Embryonic facial prominence (tissue), 1 donor: ENCODE results near the gene MPST.

Source experiments
- DNase-seq: peaks from one replicate; pipeline ENCODE4 v3.0.0-alpha.2; 2016; ENCODE audit errors: extremely low spot score

Gene MPST

DNA sequence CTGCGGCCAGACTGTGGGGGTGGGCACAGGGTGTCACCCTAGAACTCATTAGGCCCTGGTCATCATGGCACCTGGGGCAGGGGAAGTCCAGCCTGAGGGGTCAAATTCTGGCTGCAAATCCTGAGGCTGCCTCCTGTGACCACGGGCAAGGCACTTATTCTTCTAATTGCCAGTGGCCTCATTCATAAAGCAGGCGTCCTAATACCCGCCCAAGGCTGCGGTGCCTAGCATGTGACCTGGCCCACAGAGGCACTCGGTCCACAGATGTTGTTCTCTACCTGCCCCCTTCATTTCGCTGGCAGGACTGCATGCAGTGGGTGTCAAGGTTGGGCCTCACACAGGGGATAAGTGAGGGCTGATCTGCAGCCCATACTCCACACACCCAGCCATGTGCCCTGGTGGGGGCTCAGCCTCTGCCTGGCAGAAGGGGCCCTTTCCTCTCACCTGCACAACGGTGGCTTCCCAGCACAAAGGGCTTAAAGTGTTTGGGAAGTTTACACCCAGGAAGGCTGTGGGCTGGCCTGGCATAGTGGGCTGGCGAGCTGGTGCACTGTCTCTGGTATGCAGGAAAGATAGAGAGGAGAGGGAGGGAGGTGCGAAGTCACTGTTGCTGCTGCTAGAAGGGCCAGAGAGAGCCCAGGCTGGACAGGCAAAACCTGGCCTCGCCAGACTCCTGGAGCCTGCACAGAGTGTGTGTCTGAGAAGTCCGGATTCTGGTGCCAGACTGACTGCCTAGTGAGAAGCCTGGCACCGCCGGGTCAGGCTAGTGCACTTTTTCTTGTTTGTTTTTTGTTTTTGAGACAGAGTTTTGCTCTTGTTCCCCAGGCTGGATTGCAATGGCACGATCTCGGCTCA lies 3.2 kb downstream of the MPST start:
- no peak for DNase-seq

DNA sequence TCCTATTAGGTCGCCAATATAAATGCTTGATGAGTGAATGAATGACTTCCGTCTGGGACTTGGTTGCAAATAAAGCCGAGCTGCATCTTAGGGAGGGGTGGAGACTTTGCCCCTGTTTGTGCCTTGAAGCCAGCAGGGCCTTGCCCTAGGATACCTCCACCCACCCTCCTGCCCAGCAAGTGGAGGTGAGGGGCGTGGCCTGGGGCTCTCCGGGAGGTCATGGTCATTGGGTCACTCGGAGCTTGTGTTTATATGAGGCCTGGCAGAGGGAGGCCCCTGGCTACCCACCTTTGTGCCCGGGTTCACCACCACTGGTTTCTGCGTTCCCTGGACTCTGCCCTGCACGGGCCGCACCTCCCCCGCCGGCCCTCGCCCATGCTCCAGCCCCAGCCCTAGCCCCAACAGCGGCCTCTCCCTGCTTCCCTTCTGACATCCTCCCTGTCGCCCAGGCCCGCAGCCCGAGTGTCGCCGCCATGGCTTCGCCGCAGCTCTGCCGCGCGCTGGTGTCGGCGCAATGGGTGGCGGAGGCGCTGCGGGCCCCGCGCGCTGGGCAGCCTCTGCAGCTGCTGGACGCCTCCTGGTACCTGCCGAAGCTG lies 4.3 kb downstream of the MPST start:
- DNase-seq: no peak

DNA sequence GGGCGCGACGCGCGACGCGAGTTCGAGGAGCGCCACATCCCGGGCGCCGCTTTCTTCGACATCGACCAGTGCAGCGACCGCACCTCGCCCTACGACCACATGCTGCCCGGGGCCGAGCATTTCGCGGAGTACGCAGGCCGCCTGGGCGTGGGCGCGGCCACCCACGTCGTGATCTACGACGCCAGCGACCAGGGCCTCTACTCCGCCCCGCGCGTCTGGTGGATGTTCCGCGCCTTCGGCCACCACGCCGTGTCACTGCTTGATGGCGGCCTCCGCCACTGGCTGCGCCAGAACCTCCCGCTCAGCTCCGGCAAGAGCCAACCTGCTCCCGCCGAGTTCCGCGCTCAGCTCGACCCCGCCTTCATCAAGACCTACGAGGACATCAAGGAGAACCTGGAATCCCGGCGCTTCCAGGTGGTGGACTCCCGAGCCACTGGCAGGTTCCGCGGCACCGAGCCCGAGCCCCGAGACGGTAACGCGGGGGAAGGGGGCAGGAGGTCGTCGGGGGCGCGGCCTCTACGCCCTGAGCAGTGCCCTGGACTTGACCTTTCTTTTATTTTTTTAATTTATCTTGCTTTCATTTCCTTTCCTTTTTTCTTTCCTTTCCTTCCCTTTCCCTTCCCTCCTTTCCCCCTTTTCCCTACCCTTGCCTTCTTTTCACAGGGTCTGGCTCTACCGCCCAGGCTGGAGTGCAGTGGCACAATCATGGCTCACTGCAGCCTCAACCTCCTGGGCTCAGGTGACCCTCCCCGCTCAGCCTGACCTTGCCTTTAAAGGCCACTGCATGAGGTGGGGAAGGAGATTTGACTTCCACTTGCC lies 5.0 kb downstream of the MPST start:
- no peak for DNase-seq

DNA sequence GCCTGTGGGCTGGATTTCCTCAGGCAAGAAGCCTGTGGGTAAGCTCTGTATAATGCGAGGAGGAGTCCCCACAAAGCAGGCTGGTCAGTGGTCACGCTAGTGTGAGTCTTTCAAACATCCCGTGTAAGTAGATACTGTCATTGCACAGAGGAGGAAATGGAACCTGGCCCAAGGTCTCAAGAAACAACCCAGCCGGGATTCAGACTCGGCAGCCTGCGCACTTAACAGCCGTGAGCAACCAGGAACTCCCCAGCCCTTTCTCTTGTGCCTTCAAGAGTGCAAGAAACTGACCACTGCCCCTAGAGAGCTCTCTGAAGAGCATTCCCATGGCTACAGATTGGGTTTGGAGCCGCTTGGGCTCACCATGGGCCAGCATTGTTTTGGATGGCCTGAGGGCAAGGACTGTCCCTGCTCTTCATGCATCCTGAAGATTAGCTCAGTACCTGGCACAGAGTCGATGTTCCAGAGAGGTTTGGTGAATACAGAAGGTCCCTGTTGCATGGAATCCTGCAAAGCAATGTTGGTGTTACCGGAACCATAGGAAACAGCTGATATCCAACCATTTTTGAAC lies 6.0 kb downstream of the MPST start:
- no peak for DNase-seq

DNA sequence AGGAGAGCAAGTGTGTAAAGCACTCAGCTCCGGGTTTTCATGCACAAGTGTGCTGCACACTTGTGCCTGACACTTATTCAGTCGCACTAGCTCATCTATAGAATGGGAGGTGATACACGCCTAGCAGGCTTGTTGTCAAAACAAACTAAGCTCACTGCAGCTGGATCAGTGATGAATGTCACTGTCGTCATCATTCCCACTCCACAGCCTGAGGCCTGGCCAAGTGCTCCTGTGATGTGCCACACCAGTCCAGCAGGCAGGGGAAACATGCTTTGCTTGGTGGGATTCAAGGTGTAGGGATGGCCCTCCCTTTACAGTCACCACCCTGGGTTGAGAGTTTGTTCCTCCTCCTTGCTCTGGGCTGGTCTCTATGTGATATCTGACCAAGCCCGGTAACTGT lies 6.8 kb downstream of the MPST start:
- DNase-seq: no peak

DNA sequence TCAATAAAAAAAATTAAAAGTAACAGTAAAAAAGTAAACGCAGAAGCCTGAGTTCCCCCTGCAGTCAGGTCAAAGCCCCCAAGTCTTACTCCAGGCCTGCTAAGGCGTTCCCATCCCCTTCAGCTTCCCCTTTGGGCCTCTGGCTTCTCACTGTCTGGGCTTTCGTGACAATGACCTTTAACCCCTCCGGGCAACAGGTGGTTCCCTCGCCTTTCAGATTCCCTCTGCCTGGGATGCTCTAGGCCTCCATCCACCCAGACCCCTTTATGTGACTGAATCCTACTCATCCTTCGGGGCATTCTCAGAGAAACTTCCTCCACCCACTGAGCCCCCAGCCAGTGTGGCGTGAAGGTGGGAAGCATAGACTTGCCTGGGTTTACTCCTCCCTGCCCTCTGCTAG lies 8.0 kb downstream of the MPST start:
- DNase-seq: no peak

DNA sequence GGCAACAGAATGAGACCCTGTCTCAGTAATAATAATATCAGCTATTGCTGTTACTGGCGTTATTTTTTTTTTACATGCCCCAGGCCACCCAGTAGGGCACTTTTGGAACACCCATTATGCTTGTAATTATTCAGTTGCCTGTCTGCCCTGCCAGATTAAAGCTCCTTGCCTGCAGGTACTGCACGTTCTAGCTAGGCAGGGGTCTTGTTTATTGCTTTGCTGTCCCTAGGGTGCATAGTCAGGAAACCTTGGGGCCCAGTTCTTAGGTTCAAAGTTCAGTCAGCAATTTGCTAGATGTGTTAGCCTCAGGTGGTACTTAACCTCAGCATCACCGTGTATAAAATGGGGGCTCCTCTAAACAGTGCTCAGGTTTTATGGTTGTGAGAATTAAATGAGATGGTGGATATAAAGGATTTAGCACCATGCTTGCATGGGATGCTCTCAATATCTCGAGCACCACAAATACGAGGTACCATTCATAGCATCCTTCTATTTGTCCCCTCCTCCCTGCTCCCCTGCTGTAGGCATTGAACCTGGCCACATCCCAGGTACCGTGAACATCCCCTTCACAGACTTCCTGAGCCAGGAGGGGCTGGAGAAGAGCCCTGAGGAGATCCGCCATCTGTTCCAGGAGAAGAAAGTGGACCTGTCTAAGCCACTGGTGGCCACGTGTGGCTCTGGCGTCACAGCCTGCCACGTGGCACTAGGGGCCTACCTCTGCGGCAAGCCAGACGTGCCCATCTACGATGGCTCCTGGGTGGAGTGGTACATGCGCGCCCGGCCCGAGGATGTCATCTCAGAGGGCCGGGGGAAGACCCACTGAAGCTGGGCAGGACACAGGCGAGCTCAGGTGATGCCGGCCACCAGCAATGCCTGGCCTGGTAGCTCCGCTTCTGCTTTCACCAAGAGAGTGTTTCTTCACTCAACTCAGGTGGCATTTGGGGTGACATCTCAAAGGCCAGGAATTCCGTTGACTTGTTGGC lies 9.4 kb downstream of the MPST start:
- no peak for DNase-seq

DNA sequence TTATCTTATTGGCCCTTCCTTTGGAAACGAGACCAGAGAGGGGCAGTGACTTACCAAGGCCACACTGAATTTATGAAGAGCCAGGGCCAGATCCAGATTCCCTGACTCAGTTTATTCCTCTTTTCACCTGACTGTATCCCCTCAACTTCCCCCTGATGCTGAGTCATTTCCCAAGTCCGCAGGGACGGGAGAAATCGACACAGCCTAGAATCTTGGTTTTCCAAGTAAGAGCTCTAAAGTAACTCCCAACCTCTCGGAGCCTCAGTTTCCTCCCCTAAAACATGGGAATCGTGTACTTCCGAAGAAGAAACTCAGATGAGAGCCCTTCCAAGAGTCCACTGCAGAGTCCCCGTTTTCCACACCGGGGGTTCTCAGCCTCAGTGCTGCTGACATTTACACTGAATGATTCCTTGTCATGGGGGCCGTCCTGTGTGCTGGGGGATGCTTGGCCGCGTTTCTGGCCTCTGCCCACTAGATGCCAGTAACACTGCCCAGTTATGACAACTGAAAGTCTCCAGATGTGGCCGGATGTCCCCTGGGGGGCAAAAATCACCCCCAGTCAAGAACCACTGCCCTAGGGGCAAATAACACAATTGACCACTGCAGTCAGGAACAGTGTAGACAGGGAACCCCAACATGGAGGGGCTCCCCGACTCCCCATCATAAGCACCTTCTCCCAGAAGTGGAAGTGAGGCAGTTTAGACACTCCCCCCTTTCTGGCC lies 11.2 kb downstream of the MPST start:
- no peak for DNase-seq

DNA sequence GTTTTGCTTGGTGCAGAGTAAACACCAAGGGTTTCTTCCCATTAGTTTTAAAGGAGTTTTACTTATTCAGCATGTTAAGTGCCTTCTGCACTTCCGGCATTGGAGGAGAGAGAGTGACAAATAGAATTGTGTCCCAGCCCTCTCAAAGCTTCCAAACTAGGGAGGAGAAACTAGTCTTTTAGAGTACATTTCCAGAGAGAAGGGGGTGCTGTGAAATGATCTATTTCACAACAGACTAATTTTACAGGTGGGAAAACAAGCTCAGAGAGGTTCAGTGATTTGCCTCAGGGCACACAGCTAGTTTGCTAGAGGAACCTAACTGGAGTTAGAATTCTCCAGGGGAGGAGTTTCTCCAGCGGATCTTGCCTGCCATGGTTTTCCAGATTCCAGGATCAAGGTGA lies 12.6 kb downstream of the MPST start:
- no peak for DNase-seq

DNA sequence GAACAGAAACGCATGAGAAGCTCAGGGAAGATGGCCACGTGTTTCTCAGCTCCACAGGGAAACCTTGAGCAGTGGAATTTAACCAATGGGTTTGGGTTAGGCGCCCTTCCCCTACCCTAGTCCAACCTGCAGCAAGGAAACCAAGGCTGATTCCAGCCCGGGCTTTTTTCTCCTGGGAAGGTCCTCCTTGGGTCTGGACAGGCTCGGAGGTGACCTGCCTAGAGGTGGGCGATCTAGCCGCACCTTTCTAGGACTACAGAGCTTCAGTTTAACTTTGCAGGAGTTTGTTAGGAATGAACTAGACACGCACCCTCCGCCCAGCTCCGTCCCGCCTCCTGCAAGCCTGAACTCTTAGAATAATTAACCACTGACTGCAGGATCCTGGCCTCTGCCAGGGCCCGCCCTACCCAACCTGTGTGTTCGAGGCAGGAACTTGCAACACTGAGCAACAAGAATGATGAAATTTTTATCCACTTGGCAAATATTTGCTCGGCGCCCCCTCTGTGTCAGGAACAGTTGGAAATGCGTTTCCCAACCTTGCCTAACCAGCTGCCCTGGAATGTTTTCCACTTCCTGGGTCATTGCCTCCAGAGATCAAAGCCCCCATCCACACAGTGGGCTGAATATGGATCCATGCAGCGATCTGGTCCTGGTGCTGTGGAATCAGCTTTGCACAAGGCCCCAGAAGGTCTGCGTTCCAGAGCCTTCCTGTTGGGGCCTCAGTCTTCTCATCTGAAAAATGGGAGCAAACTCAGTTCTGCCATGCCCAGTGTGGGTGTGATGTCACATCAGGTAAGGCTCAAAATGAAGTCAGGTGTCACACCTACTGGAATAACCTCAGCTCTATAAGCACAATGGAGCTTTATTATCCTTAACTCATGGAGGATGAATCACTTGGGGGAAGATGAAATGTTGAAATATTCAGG lies 13.3 kb downstream of the MPST start:
- DNase-seq: no peak

DNA sequence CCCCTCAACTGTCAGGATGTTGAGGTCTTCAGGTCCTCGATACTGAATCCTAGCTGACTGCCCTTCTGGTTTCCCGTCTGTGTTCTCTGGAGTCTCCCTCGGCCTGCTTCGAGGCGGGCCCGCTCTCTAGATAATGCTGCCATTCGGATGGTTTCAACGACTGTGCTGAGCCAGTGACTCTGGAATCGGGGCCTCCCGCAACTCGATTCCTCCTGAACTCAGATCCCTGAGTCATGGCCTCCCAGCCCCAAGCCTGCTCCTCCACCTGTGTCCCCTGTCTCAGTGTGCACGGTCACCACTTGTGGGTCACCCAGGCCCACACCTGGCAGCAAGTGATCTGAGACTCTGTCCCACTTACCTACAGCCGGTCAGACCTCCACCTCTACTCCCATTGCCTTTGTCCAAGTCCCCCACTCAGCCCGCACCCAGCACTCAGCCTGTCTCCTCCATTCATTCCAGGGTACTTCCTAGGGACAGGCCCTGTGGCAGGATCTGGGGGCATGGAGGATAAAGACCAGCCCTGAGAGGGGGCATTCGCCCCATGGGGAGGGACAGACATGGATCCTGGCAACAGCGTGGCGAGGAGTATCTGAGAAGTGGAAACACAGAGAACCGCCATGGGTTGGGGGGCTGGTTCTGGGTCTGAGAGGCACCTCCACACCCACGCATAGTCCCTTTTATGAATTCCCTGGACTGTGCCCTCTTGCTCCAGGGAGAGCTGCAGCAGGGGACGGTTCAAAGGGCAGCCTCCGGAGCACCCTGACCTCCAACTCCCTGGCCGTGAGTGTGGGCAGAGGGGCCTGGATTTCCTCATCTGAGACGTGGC lies 14.3 kb downstream of the MPST start:
- DNase-seq: no peak

DNA sequence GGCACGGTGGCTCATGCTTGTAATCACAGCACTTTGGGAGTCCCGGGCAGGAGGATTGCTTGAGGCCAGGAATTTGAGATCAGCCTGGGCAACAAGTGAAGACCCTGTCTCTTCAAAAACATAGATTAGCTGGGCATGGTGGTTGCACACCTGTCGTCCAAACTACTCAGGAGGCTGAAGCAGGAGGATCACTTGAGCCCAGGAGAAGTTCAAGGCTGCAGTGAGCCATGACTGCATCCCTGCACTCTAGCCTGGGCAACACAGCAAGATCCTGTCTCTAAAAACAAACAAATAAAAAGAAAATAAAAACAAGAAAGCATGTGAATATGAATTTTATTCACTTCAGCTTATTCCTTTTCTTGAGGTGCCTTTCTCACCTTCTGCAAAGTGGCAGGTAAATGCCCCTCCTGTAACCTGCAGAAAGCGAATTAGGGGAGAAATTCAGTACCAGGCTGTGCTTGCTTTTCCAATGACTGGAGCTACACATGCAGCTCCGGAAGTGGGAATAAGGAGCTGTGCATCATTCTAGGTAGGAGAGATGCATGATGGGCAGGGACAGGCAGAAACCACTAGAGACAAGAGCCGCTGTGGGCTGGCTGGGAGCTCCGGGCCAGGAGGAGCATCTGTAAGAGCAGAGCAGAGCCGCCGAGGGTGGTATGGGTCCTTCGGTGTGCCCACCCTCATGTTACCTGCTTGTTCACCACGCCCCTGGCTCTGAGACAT lies 17.3 kb downstream of the MPST start:
- DNase-seq: no peak

DNA sequence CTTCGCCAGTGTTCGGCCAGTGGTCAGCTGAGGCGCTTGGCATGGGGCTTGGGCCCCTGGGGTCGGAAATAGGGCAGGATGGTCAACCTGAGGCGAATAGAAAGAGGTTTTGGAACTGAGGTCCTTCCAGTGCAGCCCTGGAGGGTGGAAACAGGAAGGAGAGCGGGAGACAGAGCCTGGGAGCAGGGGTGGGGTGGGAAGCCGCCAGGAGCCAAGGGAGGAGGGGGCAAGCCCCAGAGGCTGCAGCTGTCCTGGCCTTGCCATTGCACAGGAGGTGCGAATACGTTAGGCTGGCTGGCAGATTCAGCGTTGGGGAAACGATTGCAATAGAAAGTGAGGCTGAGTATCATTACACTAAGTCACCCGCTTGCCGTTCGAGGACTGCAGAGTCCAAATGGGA lies 18.1 kb downstream of the MPST start:
- no peak for DNase-seq

DNA sequence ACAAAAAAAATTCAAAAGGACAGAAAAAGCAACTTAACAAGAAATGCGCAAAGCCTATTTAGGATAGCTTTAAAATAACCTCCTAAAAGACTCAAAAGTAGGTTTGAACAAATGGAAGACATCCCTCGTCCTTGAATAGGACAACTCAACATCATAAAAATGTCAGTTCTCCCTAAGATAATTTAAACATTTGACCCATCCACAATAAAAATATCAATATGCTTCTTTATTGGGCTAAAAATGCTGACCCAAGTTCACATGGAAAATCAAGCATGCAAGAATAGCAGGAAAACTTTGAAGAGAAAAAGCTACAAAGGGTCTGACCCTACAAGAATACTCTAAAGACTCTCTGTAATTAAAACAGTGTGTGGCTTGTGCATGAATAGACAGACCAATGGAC lies 19.9 kb downstream of the MPST start:
- DNase-seq: no peak

DNA sequence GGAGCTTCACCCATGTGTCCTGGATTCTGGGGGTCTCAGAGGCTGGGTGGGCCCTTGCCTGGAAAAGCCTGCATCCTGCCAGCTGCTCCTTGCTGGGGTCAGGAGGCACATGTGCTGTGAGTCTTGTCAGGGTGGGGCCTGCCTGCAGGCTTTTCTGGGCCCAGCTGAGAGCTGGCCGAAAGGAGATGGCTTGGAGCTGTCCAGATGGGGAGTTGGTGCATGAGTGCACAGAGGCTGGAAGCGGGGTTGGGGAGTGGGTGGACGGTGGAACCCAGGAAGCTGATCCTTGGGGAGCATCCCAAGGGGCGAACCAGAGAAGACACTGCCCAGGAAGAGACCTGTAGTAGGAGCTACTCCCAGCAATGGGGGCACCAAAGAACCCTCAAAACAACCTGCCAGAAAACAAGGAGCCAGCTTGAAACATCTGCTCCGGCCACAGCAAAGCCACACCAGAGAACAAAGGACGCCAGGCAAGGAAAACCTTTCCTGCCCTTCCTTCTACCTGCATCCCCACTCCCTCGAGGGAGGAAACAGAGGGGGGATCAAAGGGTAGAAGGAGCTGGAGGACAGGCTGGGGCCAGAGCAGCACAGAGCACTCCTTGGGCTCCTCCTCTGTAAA lies 23.8 kb downstream of the MPST start:
- no peak for DNase-seq

DNA sequence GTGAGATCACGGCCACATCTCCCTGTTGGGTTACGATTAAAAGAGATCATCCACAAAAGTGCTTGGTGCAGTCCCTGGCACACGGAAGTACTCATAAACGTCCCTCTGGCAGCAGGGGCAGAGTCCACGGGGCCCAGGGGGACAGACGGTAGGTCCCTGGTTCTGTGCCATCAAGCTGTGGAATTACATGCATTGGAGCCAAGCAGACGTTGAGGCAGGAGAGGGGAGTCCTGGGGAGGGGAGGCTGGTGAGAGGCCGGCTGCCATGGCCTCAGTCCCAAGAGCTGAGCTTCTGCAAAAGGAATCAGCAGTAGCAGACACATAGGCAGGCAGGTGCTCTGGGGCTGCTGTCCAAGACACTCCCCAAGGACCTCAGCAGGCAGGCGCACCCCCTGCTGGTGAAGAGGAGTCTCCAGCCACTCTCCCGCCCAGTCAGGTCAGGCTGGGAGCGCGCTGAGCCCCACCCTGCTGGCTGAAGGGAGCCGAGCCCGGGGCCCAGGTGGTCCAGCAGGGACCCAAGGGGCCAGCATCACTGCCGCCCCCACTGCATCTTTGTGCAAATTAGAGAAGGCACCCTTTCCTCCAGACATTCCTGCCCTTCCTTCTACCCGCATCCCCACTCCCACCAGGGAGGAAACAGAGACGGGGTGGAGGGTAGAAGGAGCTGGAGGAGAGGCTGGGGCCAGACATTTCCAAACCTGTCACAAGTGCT lies 24.4 kb downstream of the MPST start:
- DNase-seq: no peak
